HG02759 (cell line): ENCODE results near the gene DEFB113.
A peak's percentile ranks its signal among the peaks of the same experiment; 100 is the strongest.
"Not testable (repeated sequence)": the region's sequence is repeated elsewhere in the genome, so short reads cannot be mapped to it uniquely, and the experiment has no call there.

Experiments
- ATAC-seq: cut with Tn5 transposase; IDR thresholded peaks from one replicate; pipeline ENCODE4 v1.9.1; 2021; ENCODE audit warnings: mild to moderate bottlenecking, moderate library complexity; ENCODE audit not compliant: unreplicated experiment

DEFB113 gene, protein sequence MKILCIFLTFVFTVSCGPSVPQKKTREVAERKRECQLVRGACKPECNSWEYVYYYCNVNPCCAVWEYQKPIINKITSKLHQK

DNA sequence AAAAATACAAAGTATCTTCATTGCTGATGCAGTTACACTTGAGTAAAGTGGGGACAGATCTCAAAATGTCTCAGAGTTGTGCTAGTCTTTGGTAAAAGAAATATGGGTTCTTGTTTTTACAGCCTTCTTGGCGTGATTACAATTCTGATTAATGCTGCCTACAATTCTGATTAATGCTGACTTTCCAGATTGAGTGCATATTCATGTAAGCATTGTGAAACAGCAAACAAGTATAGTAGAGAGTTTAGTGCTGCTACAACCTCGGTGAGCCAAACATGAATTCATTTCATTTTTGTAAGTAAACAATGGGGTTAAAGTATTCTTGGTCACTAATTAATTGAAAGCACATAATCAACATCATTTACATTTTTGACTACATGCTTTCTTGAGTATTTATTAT is at the start of gene DEFB113:
Gene DEFB113, minus strand, starts transcription at position 21 of the 400 bp plus-strand sequence. Its CDS starts 0 bp downstream, at position 21.
- ATAC-seq = no peak

DNA sequence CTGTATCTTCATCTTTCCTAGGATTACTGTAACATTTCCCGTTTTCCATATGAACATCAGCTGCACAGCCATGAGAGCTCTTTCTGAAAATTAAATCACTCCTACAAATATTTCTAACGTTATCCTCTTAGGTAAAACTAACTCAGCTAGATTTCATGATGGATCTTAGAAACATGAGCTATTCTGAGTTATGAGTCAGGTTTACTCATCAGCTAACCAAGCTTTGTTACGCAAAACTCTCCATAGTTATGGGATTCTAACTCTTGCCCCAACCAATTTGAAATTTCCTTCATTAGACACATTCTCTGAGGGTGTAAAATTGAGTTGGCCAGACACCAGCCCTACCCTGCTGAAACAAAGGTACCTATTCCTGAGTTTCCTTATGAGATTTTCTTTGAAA is 38.4 kb upstream of the DEFB113 start:
- no peak for ATAC-seq

DNA sequence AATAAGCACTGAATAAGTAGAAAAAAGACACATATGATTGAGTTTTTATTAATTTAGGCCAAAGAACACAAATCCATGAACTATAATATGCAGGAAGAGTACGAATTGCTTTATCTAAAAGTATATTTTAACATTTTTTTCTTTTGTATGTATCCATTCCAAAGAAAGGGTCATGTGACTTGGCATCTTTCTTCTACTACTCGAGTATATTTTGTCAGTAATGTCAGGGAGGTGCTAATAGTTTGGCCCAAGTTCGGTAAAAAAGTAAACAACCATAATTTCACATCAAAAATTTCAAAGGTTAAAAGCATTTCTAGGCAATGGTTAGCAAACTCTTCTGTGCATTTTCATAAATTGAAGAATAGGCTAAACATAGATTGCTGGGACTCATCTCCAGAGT is 33.7 kb upstream of the DEFB113 start:
- ATAC-seq = no peak

DNA sequence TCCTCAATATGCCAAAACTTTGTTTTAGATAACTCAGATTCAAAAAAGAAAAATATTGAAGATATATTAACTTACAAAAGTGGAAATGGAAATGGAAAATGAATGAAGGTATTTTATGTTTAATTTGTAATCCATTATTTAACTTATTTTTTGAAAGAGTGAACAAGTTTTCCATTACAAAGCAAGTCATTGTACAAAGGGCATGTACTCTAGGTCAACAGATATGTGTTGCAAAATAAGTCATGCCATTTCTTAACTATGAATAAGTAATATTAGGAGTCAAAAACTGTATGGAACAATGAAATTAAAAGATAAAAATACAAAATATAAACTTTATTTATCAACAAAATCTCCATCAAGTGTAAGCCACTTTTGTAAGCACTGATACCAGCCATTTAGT is 25.9 kb upstream of the DEFB113 start:
- ATAC-seq = no peak

DNA sequence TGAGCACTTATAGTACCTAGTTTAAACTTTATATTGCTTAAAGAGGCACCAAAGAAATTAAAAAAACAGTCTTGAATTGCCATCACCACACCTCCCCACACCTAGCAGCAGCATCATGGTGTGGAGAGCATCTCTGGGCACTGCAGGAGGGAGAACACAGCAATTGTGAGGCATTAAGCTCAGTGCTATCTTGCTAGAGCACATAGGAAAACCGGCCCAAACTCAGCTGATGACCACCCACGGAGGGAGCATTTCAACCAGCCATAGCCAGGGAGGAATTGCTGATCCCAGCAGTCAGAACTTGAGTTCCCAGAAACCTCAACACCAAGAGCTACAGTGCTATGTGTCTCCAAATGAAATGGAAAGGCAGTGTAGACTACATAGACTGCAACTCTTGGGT is 19.5 kb upstream of the DEFB113 start:
- no peak for ATAC-seq

DNA sequence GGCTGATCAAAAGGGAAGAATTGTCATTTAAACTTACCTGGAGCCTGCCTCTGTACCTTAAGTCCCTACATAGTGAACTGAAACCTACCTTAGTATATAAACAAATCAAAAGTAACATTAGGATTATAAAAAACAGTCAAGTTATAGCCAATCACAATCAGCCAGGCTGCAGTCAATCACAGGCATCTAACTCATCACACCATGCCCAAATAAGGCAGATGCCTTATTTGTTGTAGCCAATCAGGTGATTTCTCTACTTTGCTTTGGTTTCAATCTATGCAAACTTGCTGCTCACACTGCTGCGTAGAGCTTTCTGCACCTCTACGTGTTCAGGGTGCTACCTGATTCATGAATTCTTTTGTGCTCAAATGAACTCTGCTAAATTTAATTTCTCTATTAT is 18.3 kb upstream of the DEFB113 start:
- no peak for ATAC-seq

- ATAC-seq = no peak
Observed at GRCh38 chr6:49986551-49986950, 17.1 kb upstream of the DEFB113 start.

- no peak for ATAC-seq
Observed at GRCh38 chr6:49982046-49982445, 12.6 kb upstream of the DEFB113 start.

- ATAC-seq = no peak
Observed at GRCh38 chr6:49980898-49981297, 11.5 kb upstream of the DEFB113 start.

- ATAC-seq = peak; percentile 36
Observed at GRCh38 chr6:49979584-49979983, 10.2 kb upstream of the DEFB113 start.

DNA sequence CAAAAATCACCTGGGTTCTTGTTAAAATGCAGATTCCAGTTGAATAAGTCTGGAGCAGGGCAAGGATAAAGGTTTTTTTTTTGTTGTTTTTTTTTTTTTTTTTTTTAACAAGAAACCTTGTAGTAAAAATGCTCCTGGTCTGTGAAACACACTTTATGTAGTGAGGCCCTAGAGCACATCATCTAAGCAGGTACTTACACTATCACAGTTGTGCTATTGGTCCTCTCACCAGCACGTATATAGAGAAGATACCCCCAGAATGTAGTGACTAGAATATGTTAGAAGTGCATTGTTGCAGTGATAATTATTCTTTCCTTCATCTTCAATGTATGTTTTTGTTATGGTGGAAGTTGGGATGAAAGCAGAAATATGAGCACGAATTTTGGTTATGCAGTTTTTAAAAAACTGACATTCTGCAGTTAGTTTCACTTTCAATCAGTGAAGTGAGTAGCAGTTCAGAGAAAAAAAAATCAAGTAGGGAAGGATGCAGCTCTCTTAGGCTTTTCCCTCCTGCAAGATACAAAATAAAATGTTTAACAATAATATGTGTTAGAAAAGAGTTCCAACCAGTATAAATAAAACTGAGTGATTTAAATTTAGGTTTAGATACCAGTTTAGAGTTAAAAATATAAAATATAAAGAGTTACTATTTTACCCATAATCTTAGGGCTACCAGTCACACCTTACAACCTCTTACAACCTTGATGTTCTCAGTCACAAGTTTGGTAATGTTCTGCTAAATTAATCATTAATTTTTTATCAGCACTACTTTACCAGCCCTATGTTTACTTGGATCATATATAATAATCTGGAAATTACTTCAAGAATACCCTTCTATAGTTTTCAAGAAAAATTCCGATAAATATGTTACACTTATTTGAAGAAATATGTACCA is 9.2 kb upstream of the DEFB113 start:
- peak; percentile 53 for ATAC-seq

DNA sequence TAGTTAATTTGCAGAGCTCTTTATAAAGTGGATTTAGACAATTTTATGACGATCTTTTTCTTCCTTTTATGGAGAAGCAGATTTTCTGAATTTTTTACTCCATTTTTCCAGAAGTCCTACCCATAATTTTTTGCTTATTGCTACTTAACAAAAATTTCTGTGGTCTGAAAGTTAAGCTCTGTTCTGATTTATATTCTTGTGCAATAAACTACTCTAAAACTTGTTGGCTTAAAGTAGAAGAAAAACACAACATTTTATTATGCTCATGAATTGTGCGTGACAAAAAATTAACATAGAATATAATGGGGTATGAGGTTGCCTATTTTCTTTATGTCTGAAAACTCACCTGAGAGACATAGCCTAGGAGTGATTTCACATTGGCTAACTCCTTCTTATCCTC is 2.6 kb downstream of the DEFB113 start:
- no peak for ATAC-seq

DNA sequence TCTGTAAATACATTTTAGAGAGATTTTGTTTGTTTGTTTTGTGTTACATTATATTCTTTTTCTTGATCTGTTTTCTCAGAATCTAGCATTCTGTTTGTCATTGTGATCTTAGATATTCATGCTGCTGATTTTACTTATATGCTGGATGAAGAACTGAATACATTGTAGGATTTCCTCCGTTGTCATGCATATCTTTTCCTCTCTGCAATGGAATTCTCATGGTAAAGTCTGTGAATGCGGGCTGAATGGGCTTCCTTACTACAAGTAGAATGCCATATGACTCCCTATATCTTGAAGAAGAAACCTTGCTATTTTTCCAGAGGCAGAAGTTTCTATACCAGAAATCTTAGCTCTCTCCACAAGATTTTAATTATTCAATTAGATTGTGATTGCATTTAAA is 3.1 kb downstream of the DEFB113 start:
- no peak for ATAC-seq

- no peak for ATAC-seq
Observed at GRCh38 chr6:49964064-49964463, 5.4 kb downstream of the DEFB113 start, which contains the start of gene DEFB114. DEFB114 (minus strand) TSS chr6:49964164; CDS start chr6:49964105, 59 bp downstream.

DNA sequence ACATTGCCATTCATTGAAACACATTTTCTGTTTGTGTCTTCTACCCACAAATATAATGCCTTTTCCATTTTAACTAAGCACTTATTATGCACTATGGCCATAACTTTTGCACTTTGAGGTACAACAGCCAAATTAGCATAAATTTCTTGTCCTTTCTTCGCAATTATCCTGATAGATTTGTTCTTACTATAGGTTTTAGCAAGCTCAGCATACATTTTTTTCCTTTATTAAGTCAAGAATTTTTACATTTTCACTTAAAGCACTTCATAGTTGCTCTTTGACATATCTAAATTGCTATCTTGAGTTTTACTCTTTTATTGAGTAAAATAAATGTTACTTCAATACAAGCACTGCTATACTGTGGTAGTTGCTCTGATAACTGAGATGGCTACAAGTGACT is 11.2 kb downstream of the DEFB113 start:
- ATAC-seq = no peak

DNA sequence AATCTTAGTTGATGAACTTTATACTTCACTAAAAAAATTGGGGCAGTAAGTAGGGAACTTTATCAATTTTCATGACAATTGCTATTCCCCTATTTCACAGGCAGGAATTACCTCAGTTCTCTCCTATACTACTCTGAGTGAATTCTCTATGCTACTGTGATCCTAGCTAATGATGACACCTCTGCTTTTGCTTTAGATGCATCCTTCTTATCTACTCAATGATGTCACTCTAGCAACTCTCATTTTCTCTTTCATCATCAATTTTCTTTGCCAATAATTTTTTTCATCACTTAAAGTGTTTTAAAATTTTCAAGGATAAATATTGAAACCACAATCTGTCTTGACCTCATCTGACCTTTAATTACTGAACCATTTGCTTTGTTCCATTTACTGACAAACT is 13.6 kb downstream of the DEFB113 start:
- ATAC-seq = no peak

DNA sequence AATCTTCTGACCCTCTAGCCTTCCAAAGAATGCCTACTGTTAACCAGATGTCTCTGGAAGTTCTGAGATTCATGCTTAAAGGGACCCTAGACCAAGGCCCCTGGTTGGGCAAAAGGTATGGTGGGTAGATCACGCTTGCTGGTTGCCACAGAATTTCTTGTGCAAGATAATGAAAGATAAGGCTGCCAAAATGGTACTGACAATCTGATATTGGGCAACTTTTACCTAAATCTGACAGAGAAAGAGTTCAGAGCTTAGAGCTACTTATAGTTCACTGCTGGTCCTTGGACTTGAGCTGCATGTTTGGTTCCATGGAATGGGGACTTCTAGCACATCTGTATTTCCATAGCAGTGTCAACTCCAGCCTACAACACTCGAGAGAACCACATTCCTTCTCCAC is 17.5 kb downstream of the DEFB113 start:
- no peak for ATAC-seq

GRCh38 chr6:49950415-49950751 is 19.0 kb downstream of the DEFB113 start:
- no peak for ATAC-seq

DNA sequence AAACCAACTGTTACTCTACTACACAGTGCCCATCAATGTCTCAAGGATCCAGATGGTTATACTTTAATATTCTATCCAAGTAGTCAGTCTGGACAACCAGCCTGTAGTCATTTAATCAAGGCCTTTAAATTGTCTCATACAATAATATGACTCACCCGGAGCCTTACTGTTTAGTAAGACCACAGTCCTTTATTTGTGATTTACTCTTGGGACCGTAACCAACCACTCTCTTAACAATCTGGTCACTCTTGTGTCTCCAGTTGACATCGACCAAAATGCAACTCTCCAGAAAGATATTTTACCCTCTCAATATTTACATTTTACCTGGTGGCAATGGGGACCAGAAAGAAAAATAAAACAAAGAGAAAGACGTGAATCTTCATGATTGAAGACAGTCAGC is 20.4 kb downstream of the DEFB113 start:
- ATAC-seq = no peak

- ATAC-seq = no peak
Observed at GRCh38 chr6:49946835-49947234, 22.6 kb downstream of the DEFB113 start.

- ATAC-seq = not testable (repeated sequence)
Observed at GRCh38 chr6:49944068-49944467, 25.4 kb downstream of the DEFB113 start.

GRCh38 chr6:49939993-49940498 is 29.4 kb downstream of the DEFB113 start:
- no peak for ATAC-seq
